ENCODE measurements around the gene PARD6B. TPM values are rescaled to one million over a fixed set of nuclear protein-coding genes. Genes with fewer than 3 reads are reported as not detected.

PARD6B gene
- total RNA-seq, 2 donors from 2014 or later = 29.0 to 36.7 TPM

DNA sequence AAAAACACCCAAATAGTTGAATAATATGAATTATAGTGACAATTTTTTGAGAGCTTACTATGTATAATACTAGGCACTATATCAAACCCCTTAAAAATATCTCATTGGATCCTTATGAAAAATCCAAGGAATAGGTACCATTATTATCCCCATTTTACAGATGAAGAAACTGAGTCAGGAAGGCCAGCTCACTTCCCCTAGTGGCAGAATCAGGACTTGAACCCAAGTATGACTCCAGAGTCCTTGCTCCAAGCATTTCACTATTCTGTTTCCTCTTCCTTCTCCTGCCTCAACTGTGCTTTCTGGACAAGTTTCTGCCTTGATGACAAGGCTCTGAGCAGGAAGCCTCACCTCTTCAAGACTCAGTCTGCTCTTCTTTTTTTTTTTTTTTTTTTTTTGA lies 10.8 kb upstream of the PARD6B start:
- peak; percentile 31 for TF ChIP-seq CTCF (conservative IDR thresholded peaks at IDR 0.05)
- H3K27ac ChIP-seq (ENCODE audit: low read depth, low read length) = no peak overlapping the region

GRCh38 chr20:50721881-50722281 lies 9.5 kb upstream of the PARD6B start:
- Histone ChIP-seq H3K4me3 (ENCODE audit: low read length) (no peak overlapping the region), H3K4me1 (ENCODE audit: control insufficient read depth, insufficient read depth, low read length) (peaks cover 4% of the 10 kb centered on the region), H3K36me3 (ENCODE audit: control insufficient read depth, insufficient read depth, low read length) (no peaks in the 10 kb centered on the region), H3K27ac (ENCODE audit: low read depth, low read length) (no peak overlapping the region), H3K9ac (ENCODE audit: extremely low read depth, low read length, poor library complexity, severe bottlenecking) (no peak overlapping the region), H3K9me3 (ENCODE audit: control insufficient read depth, low read length) (no peaks in the 10 kb centered on the region), H3K27me3 (ENCODE audit: control insufficient read depth, insufficient read depth, low read length, poor library complexity, severe bottlenecking) (no peaks in the 10 kb centered on the region)
- Mint-ChIP-seq H3K9me3 (no peaks in the 10 kb centered on the region), H3K36me3 (ENCODE audit: low read depth) (no peaks in the 10 kb centered on the region), H3K27me3 (ENCODE audit: insufficient read depth) (peaks cover 2% of the 10 kb centered on the region), H3K4me3 (no peak overlapping the region), H3K4me1 (peaks cover 6% of the 10 kb centered on the region), H3K27ac (no peak overlapping the region)
- peak; percentile 46 for DNase-seq
- WGBS, 2 experiments (ENCODE audit: insufficient coverage in 1 of 2, insufficient read length in 1 of 2) = 87 to 89% methylated on average over 9 of the region's 9 CpGs
- TF ChIP-seq CTCF (conservative IDR thresholded peaks at IDR 0.05) = no peak

More for the DNA sequence above, 10.8 kb upstream of the PARD6B start:
- Mint-ChIP-seq H3K9me3 (no peaks in the 10 kb centered on the region), H3K27ac (no peak overlapping the region), H3K27me3 (ENCODE audit: insufficient read depth) (no peaks in the 10 kb centered on the region), H3K36me3 (ENCODE audit: low read depth) (no peaks in the 10 kb centered on the region), H3K4me1 (peaks cover 6% of the 10 kb centered on the region), H3K4me3 (no peak overlapping the region)
- no peaks in the 10 kb centered on the region for H3K27me3 ChIP-seq (ENCODE audit: control insufficient read depth, insufficient read depth, low read length, poor library complexity, severe bottlenecking)
- H3K36me3 ChIP-seq (ENCODE audit: control insufficient read depth, insufficient read depth, low read length) = no peaks in the 10 kb centered on the region
- H3K9me3 ChIP-seq (ENCODE audit: control insufficient read depth, low read length) = no peaks in the 10 kb centered on the region
- no peak overlapping the region for H3K9ac ChIP-seq (ENCODE audit: extremely low read depth, low read length, poor library complexity, severe bottlenecking)
- DNase-seq = no peak
- H3K4me3 ChIP-seq (ENCODE audit: low read length) = no peak overlapping the region
- peaks cover 4% of the 10 kb centered on the region for H3K4me1 ChIP-seq (ENCODE audit: control insufficient read depth, insufficient read depth, low read length)

DNA sequence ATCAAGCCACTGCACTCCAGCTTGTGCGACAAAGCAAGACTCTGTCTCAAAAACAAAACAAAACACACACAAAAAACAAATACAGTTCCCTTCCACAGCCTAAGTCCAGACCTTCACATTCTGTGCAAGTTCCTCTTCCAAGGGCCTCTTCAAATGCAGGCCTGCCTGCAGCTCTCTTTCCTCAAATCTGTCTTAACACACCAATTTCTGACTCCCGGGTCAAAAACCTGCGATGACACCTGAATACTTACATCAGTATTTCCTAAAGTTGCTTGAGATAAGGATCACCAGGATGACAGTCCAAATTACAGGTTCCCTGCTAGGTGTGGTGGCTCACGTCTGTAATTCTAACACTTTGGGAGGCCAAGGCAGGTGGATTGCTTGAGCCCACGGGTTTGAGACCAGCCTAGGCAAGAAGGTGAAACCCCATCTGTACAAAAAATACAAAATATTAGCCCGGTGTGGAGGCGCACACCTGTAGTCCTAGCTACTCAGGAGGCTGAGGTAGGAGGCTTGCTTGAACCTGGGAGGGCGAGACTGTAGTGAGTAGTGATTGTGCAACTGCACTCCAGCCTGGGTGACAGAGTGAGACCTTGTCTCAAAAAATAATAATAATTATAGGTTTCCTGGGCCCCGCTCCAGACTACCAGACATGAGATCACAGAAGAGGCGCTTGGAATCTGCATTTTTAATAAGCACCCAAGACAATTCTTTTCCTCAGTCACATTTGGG lies 8.8 kb upstream of the PARD6B start:
- H3K36me3 Mint-ChIP-seq (ENCODE audit: low read depth) = no peaks in the 10 kb centered on the region
- no peak for TF ChIP-seq CTCF (conservative IDR thresholded peaks at IDR 0.05)
- Histone ChIP-seq H3K9ac (ENCODE audit: extremely low read depth, low read length, poor library complexity, severe bottlenecking) (no peak overlapping the region), H3K4me3 (ENCODE audit: low read length) (no peak overlapping the region), H3K27ac (ENCODE audit: low read depth, low read length) (no peak overlapping the region), H3K36me3 (ENCODE audit: control insufficient read depth, insufficient read depth, low read length) (no peaks in the 10 kb centered on the region), H3K27me3 (ENCODE audit: control insufficient read depth, insufficient read depth, low read length, poor library complexity, severe bottlenecking) (no peaks in the 10 kb centered on the region), H3K9me3 (ENCODE audit: control insufficient read depth, low read length) (no peaks in the 10 kb centered on the region), H3K4me1 (ENCODE audit: control insufficient read depth, insufficient read depth, low read length) (peaks cover 4% of the 10 kb centered on the region)
- H3K4me3 Mint-ChIP-seq = no peak overlapping the region
- H3K4me1 Mint-ChIP-seq = peaks cover 6% of the 10 kb centered on the region
- no peaks in the 10 kb centered on the region for H3K9me3 Mint-ChIP-seq
- H3K27me3 Mint-ChIP-seq (ENCODE audit: insufficient read depth) = peaks cover 2% of the 10 kb centered on the region
- 94 to 95% methylated on average over 5 to 10 of the region's 10 CpGs for WGBS, 2 experiments (ENCODE audit: insufficient coverage in 1 of 2, insufficient read length in 1 of 2)
- no peak overlapping the region for H3K27ac Mint-ChIP-seq
- no peak for DNase-seq

Data from endodermal cell (in vitro differentiated cells).